Uterus (tissue), 2 donors: ENCODE measurements around the gene HIPK4.

Experiments
- POLR2A ChIP-seq, 2 donors: fragments of 450-650 bp; IDR thresholded peaks; one replicate each; pipeline ENCODE4 v1.6.1; 2016; ENCODE audit warnings: antibody characterized with exemption in 2 of 2, mild to moderate bottlenecking in 1 of 2, moderate library complexity in 1 of 2
- TF ChIP-seq, protein P1 (sequence below), 4 experiments: fragments of 200-600 bp in 2 of 4; fragments of 450-650 bp in 2 of 4; sonication (generic) in 2 of 4; IDR thresholded peaks; one replicate each; pipeline ENCODE4 v1.5.1; 2016 to 2019; ENCODE audit warnings: antibody characterized with exemption in 4 of 4, mild to moderate bottlenecking in 2 of 4, moderate library complexity in 1 of 4

DNA sequence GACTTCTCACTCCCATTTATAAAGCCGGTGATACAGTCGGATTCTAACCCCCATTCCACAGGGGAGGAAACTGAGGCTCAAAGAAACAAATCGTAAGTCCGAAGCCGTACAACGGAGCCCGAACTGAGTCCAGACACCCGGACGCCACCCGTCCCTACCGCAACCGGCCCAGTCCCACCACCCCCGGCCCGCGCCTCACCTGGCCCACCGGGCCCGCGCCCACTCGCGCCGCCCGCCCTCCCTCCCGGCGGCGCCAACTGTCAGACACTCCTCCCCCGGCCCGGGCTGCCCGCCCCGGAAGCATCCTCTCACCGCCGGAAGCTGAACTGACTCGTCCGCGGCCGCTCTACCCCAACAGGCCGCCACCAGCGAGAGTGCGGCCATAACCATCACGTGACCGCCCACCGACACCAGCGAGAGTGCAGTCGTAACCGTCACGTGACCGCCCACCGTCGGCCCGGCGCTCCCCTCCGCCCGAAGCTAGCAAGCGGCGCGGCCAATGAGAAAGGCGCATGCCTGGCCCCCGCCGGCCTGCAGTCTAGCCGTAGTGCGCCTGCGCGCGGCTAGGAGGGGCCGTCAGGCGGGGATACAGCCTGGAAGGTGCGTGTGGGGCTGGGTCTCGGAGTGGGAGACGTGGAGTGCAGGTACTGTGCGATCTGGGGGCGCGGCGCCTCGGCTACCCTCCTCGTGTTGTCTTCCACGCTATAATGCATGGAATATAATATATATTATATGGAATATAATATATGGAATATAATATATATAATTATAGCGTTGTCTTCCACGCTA, 41.7 kb downstream of the HIPK4 start, which contains the start of the genes C19orf47 and PLD3:
- TF ChIP-seq, protein P1, sequence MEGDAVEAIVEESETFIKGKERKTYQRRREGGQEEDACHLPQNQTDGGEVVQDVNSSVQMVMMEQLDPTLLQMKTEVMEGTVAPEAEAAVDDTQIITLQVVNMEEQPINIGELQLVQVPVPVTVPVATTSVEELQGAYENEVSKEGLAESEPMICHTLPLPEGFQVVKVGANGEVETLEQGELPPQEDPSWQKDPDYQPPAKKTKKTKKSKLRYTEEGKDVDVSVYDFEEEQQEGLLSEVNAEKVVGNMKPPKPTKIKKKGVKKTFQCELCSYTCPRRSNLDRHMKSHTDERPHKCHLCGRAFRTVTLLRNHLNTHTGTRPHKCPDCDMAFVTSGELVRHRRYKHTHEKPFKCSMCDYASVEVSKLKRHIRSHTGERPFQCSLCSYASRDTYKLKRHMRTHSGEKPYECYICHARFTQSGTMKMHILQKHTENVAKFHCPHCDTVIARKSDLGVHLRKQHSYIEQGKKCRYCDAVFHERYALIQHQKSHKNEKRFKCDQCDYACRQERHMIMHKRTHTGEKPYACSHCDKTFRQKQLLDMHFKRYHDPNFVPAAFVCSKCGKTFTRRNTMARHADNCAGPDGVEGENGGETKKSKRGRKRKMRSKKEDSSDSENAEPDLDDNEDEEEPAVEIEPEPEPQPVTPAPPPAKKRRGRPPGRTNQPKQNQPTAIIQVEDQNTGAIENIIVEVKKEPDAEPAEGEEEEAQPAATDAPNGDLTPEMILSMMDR (IDR thresholded peaks at IDR 0.05) = peak in 2 of 4 experiments; percentile 36 to 41
- TF ChIP-seq POLR2A (IDR thresholded peaks at IDR 0.05) = peak; percentile 81 to 84
